NB4 (cell line): ENCODE results near the gene HTT.

Experiments
- CTCF ChIP-seq: IDR thresholded peaks from one replicate; pipeline ENCODE4 v1.5.1; 2012; ENCODE audit warnings: low read depth, low read length
- MAX ChIP-seq: IDR thresholded peaks from 2 replicates; pipeline ENCODE4 v1.6.1; 2011; ENCODE audit warnings: low read depth, low read length
- MYC ChIP-seq: IDR thresholded peaks from 2 replicates; pipeline ENCODE4 v1.6.1; 2011; ENCODE audit warnings: low read depth, low read length
- POLR2A ChIP-seq: IDR thresholded peaks from 2 replicates; pipeline ENCODE4 v1.6.1; 2011; ENCODE audit warnings: mild to moderate bottlenecking; ENCODE audit not compliant: insufficient read length; ENCODE audit errors: extremely low read depth

GRCh38 chr4:3130201-3130600 is 55.7 kb downstream of the HTT start:
- TF ChIP-seq CTCF: no peak
- TF ChIP-seq POLR2A: no peak
- TF ChIP-seq MAX: no peak
- no peak for TF ChIP-seq MYC
